GM12874 (cell line): Measurements from ENCODE around the gene KIF9.

Experiments used
- TF ChIP-seq, protein P1 (sequence below): IDR thresholded peaks from 2 replicates; pipeline ENCODE4 v1.5.1; 2011; ENCODE audit warnings: low read depth, mild to moderate bottlenecking, control low read depth, low read length, moderate library complexity; ENCODE audit not compliant: insufficient read depth

Gene KIF9

DNA sequence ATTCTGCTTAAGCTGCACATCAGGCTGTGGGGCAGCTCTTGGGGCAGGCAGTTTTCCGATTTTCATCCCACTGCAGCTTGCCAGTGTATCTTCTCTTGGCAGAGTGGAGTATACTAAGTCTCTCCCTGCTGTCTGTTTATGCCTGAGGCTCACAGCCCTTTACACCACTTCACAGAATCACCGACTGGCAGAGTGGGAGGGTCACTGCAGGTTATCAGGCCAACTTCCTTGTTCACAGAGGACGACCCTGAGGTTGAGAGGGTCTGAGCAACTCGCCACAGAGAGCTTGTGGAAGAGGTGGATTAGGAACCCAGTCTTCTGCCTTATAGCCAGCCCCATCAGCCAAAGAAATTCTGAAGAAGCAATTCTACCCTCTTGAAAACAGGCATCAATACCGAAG, 30.9 kb downstream of the KIF9 start:
- TF ChIP-seq, protein P1, sequence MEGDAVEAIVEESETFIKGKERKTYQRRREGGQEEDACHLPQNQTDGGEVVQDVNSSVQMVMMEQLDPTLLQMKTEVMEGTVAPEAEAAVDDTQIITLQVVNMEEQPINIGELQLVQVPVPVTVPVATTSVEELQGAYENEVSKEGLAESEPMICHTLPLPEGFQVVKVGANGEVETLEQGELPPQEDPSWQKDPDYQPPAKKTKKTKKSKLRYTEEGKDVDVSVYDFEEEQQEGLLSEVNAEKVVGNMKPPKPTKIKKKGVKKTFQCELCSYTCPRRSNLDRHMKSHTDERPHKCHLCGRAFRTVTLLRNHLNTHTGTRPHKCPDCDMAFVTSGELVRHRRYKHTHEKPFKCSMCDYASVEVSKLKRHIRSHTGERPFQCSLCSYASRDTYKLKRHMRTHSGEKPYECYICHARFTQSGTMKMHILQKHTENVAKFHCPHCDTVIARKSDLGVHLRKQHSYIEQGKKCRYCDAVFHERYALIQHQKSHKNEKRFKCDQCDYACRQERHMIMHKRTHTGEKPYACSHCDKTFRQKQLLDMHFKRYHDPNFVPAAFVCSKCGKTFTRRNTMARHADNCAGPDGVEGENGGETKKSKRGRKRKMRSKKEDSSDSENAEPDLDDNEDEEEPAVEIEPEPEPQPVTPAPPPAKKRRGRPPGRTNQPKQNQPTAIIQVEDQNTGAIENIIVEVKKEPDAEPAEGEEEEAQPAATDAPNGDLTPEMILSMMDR: no peak

GRCh38 chr3:47250309-47251060, 32.1 kb downstream of the KIF9 start:
- TF ChIP-seq, protein P1: peak; percentile 42

DNA sequence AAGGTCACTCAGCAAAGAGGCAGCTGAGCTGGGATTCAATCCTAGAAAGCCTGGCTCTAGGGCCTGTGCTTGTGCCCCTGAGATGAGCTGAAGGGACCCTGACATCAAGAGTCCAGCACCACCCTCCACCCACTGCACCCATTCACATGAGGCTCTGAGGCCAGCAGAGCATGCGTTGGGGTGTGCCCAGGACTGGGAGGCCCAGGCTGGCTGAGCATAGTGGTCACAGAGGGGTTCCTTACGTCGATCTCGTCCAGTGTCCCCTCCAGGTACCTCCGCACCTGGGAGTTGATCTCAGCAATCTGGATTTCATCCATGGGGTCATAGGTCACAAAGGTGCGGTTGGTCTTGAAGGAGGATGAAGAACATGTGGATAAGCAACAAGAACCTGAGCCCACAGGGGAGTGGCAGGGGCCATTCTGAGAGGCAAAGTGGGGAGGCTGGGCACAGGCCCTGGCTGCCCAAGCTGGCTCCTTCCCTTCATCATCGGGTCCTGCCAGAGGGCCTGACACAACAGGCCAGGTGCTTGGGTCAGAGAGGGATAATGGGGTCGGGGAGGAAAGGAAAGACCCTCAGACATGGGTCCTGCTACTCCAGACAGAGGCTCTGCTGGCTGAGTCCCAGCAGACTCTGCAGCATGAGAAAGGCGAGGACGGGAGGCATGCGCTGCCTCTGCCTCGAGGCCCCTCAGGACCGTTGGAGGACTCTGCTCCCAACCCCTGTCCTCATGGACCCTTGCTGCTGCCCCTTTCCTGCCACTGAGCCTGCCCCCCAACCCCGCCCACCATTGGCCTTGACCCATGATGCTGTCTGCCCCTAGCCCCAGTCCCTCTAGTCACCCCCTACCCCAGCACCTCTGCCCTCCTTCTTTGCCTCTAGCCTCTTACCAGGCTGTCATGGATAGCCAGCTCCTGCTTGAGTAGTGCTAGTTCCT, 35.2 kb downstream of the KIF9 start:
- TF ChIP-seq, protein P1: no peak

GRCh38 chr3:47245271-47245670, 37.3 kb downstream of the KIF9 start:
- TF ChIP-seq, protein P1: no peak

- TF ChIP-seq, protein P1: no peak
Observed at GRCh38 chr3:47244531-47245100, 38.0 kb downstream of the KIF9 start.

GRCh38 chr3:47243419-47244147, 39.0 kb downstream of the KIF9 start:
- TF ChIP-seq, protein P1: peak; percentile 19; the same call in 1 of the 2 replicates
